ENCODE data around the gene VMAC. TPM values are rescaled to one million over a fixed set of nuclear protein-coding genes. Genes with fewer than 3 reads are reported as not detected.

The VMAC gene
- total and polyA plus RNA-seq, 5 donors from 2014 or later = 4.9 to 25.0 (median 8.1) TPM

GRCh38 chr19:5890099-5890498 is 14.6 kb upstream of the VMAC start:
- Mint-ChIP-seq H3K9me3 (no peaks in the 10 kb centered on the region), H3K4me3 (no peak overlapping the region), H3K27ac (no peak overlapping the region), H3K27me3 (peaks cover 8% of the 10 kb centered on the region), H3K4me1 (peaks cover 0 to 4% (median 0%) of the 10 kb centered on the region in 4 donors), H3K36me3 (no peaks in the 10 kb centered on the region)
- peaks cover 5% of the 10 kb centered on the region for H3K4me1 ChIP-seq (ENCODE audit: control insufficient read depth, insufficient read depth, low read length, poor library complexity, severe bottlenecking)
- no peak overlapping the region for H3K27ac ChIP-seq (ENCODE audit: insufficient read depth, low read length, poor library complexity, severe bottlenecking)
- peaks cover 2% of the 10 kb centered on the region for H3K36me3 ChIP-seq (ENCODE audit: control insufficient read depth, insufficient read depth, low read length)
- no peaks in the 10 kb centered on the region for H3K9me3 ChIP-seq (ENCODE audit: control insufficient read depth in 2 of 2, low read length in 2 of 2)
- DNase-seq = no peak
- no peak overlapping the region for H3K4me3 ChIP-seq (ENCODE audit: low read depth, low read length)
- no peak for ATAC-seq (ENCODE audit: low read depth in 2 of 2)
- no peaks in the 10 kb centered on the region for H3K27me3 ChIP-seq (ENCODE audit: control insufficient read depth, insufficient read depth, low read length)

DNA sequence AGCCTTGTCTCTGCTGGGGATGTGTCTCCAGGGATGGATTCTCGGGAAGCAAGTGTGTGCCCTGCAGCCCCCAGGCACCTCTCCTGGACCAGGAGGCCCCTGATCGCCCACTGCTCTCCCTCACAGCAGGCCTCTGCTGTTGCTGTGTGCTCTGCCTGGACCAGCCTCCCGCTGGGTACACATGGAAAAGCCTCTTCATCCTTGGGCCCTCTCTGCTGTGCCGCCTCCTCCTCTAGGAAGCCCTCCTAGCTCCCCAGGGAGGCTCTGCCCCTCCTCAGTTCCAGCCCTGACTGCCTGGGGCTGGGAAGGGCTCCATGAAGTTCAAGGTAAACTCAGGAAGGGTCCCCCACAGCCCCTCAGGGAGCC is 13.1 kb upstream of the VMAC start:
- H3K27me3 ChIP-seq (ENCODE audit: control insufficient read depth, insufficient read depth, low read length) = no peaks in the 10 kb centered on the region
- DNase-seq (no peak), ATAC-seq (ENCODE audit: low read depth in 2 of 2) (no peak)
- no peaks in the 10 kb centered on the region for H3K36me3 Mint-ChIP-seq
- H3K36me3 ChIP-seq (ENCODE audit: control insufficient read depth, insufficient read depth, low read length) = peaks cover 15% of the 10 kb centered on the region
- H3K27me3 Mint-ChIP-seq = peaks cover 8% of the 10 kb centered on the region
- H3K9me3 Mint-ChIP-seq = no peaks in the 10 kb centered on the region
- H3K9me3 ChIP-seq (ENCODE audit: control insufficient read depth in 2 of 2, low read length in 2 of 2) = no peaks in the 10 kb centered on the region
- H3K4me1 ChIP-seq (ENCODE audit: control insufficient read depth, insufficient read depth, low read length, poor library complexity, severe bottlenecking) = peaks cover 5% of the 10 kb centered on the region
- H3K4me1 Mint-ChIP-seq = peaks cover 0 to 4% (median 0%) of the 10 kb centered on the region in 4 donors
- H3K27ac Mint-ChIP-seq = no peak overlapping the region
- no peak overlapping the region for H3K4me3 ChIP-seq (ENCODE audit: low read depth, low read length)
- H3K4me3 Mint-ChIP-seq = no peak overlapping the region
- no peak overlapping the region for H3K27ac ChIP-seq (ENCODE audit: insufficient read depth, low read length, poor library complexity, severe bottlenecking)

DNA sequence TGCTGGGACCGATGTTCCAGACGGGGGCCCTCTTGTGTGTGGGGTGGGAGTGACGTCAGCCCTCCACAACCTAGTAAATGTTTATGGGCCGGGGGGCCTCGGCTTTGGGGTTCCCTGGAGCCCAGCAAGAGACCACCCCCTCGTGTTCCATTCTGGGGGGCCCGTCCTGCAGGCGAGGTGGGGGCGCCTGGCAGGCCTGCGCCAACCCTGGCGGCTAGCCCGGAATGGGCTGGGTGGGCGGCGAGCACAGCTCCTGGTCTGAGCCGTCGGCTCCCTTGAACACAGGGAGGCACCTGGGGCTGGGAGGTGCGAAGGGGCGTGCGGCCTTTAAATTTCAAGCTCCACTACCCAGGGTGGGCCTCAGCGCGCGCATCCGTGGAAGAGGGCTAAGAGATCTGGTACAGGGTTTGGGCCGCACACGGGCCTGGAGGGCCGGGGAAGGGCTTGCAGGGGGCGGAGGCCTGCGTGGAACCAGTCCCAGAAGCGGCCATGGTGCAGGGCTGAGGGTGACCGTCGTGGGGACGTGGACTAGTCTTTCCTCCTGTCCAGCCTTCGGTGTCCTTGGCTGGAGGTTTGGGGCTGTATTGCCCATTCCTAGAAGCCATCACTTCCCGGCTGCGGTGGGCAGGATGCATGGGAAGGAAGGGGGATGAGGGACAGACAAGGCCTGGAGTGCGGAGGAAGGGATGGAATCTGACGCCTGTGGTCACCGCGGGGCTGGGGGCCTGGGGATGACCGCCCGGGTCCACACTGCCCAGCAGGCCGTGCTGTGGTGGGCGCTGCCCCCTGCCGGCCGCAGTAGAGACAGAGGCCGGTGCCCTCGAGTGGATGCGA is 12.5 kb upstream of the VMAC start:
- Histone ChIP-seq H3K27me3 (ENCODE audit: control insufficient read depth, insufficient read depth, low read length) (no peaks in the 10 kb centered on the region), H3K4me1 (ENCODE audit: control insufficient read depth, insufficient read depth, low read length, poor library complexity, severe bottlenecking) (peaks cover 5% of the 10 kb centered on the region), H3K27ac (ENCODE audit: insufficient read depth, low read length, poor library complexity, severe bottlenecking) (no peak overlapping the region), H3K36me3 (ENCODE audit: control insufficient read depth, insufficient read depth, low read length) (peaks cover 21% of the 10 kb centered on the region), H3K4me3 (ENCODE audit: low read depth, low read length) (no peak overlapping the region), H3K9me3 (ENCODE audit: control insufficient read depth in 2 of 2, low read length in 2 of 2) (no peaks in the 10 kb centered on the region)
- H3K36me3 Mint-ChIP-seq = no peaks in the 10 kb centered on the region
- peaks cover 0 to 4% (median 0%) of the 10 kb centered on the region in 4 donors for H3K4me1 Mint-ChIP-seq
- DNase-seq (peak in 1 of 3 donors; percentile 21), ATAC-seq (ENCODE audit: low read depth in 2 of 2) (peak in 1 of 2 donors; percentile 41)
- H3K9me3 Mint-ChIP-seq = no peaks in the 10 kb centered on the region
- peaks cover 8% of the 10 kb centered on the region for H3K27me3 Mint-ChIP-seq
- no peak overlapping the region for H3K27ac Mint-ChIP-seq
- H3K4me3 Mint-ChIP-seq = no peak overlapping the region

- peaks cover 5% of the 10 kb centered on the region for H3K4me1 ChIP-seq (ENCODE audit: control insufficient read depth, insufficient read depth, low read length, poor library complexity, severe bottlenecking)
- H3K27me3 Mint-ChIP-seq = peaks cover 6% of the 10 kb centered on the region
- ATAC-seq (ENCODE audit: low read depth in 2 of 2) (no peak), DNase-seq (no peak)
- no peaks in the 10 kb centered on the region for H3K9me3 Mint-ChIP-seq
- no peaks in the 10 kb centered on the region for H3K36me3 Mint-ChIP-seq
- H3K4me1 Mint-ChIP-seq = peaks cover 0 to 4% (median 0%) of the 10 kb centered on the region in 4 donors
- H3K27ac Mint-ChIP-seq = no peak overlapping the region
- H3K36me3 ChIP-seq (ENCODE audit: control insufficient read depth, insufficient read depth, low read length) = peaks cover 23% of the 10 kb centered on the region
- H3K4me3 Mint-ChIP-seq = no peak overlapping the region
- no peaks in the 10 kb centered on the region for H3K9me3 ChIP-seq (ENCODE audit: control insufficient read depth in 2 of 2, low read length in 2 of 2)
- H3K4me3 ChIP-seq (ENCODE audit: low read depth, low read length) = no peak overlapping the region
- H3K27ac ChIP-seq (ENCODE audit: insufficient read depth, low read length, poor library complexity, severe bottlenecking) = no peak overlapping the region
- no peaks in the 10 kb centered on the region for H3K27me3 ChIP-seq (ENCODE audit: control insufficient read depth, insufficient read depth, low read length)
These were observed 11.8 kb upstream of the VMAC start for GRCh38 chr19:5892772-5893275.

- no peak overlapping the region for H3K4me3 Mint-ChIP-seq
- H3K36me3 Mint-ChIP-seq = no peaks in the 10 kb centered on the region
- H3K27ac Mint-ChIP-seq = no peak overlapping the region
These were observed 11.3 kb upstream of the VMAC start for GRCh38 chr19:5893296-5893903.

DNA sequence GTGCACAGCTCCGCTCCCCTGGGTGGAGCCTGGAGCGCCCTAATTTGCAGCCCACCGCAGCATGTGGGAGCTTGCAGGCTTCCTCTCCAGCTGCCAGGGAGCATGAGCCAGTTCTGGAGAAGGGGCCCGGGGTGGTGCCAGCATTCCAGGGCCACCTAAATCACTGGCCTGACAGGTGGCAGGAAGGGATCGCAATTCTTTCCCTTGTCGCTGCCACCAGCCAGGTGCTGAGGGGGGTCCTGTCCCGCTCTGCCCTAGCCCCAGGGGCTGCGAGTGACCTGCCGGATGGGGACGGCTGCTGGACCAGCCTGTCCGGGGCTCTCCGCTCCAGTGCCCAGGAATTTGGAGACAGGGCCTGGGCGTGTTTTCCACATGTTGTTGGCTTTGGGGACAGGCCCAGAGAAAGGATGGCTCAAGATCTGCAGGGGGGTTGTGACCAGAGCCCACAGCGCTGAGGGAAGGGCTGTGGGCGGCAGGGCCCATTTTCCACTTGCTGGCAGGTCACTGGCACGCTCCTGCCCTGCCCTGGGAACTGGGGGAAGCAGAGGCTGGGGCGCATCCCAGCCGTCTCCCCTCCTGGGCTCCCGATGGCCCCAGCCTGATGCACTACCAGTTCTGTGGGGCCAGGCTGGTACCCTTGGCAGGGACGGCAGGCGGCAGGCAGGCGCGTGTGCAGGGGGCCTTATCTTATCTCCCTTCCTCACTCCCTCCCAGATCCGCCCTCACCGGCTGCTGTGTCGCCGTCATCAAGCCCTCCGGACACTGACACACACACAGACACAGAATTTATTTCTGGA is 10.6 kb upstream of the VMAC start:
- Histone ChIP-seq H3K9me3 (ENCODE audit: control insufficient read depth in 2 of 2, low read length in 2 of 2) (no peaks in the 10 kb centered on the region), H3K27me3 (ENCODE audit: control insufficient read depth, insufficient read depth, low read length) (no peaks in the 10 kb centered on the region), H3K36me3 (ENCODE audit: control insufficient read depth, insufficient read depth, low read length) (peaks cover 23% of the 10 kb centered on the region), H3K27ac (ENCODE audit: insufficient read depth, low read length, poor library complexity, severe bottlenecking) (no peak overlapping the region), H3K4me3 (ENCODE audit: low read depth, low read length) (no peak overlapping the region), H3K4me1 (ENCODE audit: control insufficient read depth, insufficient read depth, low read length, poor library complexity, severe bottlenecking) (peaks cover 5% of the 10 kb centered on the region)
- Mint-ChIP-seq H3K27ac (no peak overlapping the region), H3K9me3 (no peaks in the 10 kb centered on the region), H3K27me3 (no peaks in the 10 kb centered on the region), H3K36me3 (no peaks in the 10 kb centered on the region), H3K4me1 (peaks cover 0 to 8% (median 0%) of the 10 kb centered on the region in 4 donors), H3K4me3 (no peak overlapping the region)
- ATAC-seq (ENCODE audit: low read depth in 2 of 2) (no peak), DNase-seq (no peak)

More at GRCh38 chr19:5893296-5893903, 11.3 kb upstream of the VMAC start:
- Histone ChIP-seq H3K4me3 (ENCODE audit: low read depth, low read length) (no peak overlapping the region), H3K9me3 (ENCODE audit: control insufficient read depth in 2 of 2, low read length in 2 of 2) (no peaks in the 10 kb centered on the region), H3K27ac (ENCODE audit: insufficient read depth, low read length, poor library complexity, severe bottlenecking) (no peak overlapping the region), H3K4me1 (ENCODE audit: control insufficient read depth, insufficient read depth, low read length, poor library complexity, severe bottlenecking) (peaks cover 5% of the 10 kb centered on the region), H3K36me3 (ENCODE audit: control insufficient read depth, insufficient read depth, low read length) (peaks cover 23% of the 10 kb centered on the region), H3K27me3 (ENCODE audit: control insufficient read depth, insufficient read depth, low read length) (no peaks in the 10 kb centered on the region)
- Mint-ChIP-seq H3K9me3 (no peaks in the 10 kb centered on the region), H3K4me1 (peaks cover 0 to 8% (median 0%) of the 10 kb centered on the region in 4 donors), H3K27me3 (peaks cover under 1% of the 10 kb centered on the region)
- no peak for ATAC-seq (ENCODE audit: low read depth in 2 of 2)
- no peak for DNase-seq

GRCh38 chr19:5894704-5895349 is 9.8 kb upstream of the VMAC start:
- Mint-ChIP-seq H3K4me1 (peaks cover 0 to 9% (median under 1%) of the 10 kb centered on the region in 4 donors), H3K27ac (no peak overlapping the region), H3K9me3 (no peaks in the 10 kb centered on the region), H3K27me3 (no peaks in the 10 kb centered on the region), H3K36me3 (no peaks in the 10 kb centered on the region), H3K4me3 (no peak overlapping the region)
- Histone ChIP-seq H3K36me3 (ENCODE audit: control insufficient read depth, insufficient read depth, low read length) (peaks cover 24% of the 10 kb centered on the region), H3K27me3 (ENCODE audit: control insufficient read depth, insufficient read depth, low read length) (no peaks in the 10 kb centered on the region), H3K9me3 (ENCODE audit: control insufficient read depth in 2 of 2, low read length in 2 of 2) (no peaks in the 10 kb centered on the region), H3K27ac (ENCODE audit: insufficient read depth, low read length, poor library complexity, severe bottlenecking) (no peak overlapping the region), H3K4me1 (ENCODE audit: control insufficient read depth, insufficient read depth, low read length, poor library complexity, severe bottlenecking) (peaks cover 5% of the 10 kb centered on the region), H3K4me3 (ENCODE audit: low read depth, low read length) (no peak overlapping the region)
- no peak for DNase-seq
- ATAC-seq (ENCODE audit: low read depth in 2 of 2) = no peak
